Epithelial cell of proximal tubule (primary cell): ENCODE measurements around the gene FXYD1. TPM values are rescaled to one million over a fixed set of nuclear protein-coding genes. Genes with fewer than 3 reads are reported as not detected.
"Not testable (repeated sequence)": the region's sequence is repeated elsewhere in the genome, so short reads cannot be mapped to it uniquely, and the experiment has no call there.

ENCODE experiments used
- DNase-seq: peaks from one replicate; pipeline ENCODE4 v3.0.0-alpha.2; 2011; ENCODE audit warnings: low read depth
- H3K4me3 ChIP-seq: 2 replicates; pipeline ENCODE4 v1.5.1; 2011; ENCODE audit warnings: low read depth, mild to moderate bottlenecking, low read length
- total RNA-seq: library from RNA; depleted of rRNA; stranded (reverse); fragments of >200 nt; gene quantifications from 2 replicates; pipeline ENCODE4 v1.2.3, GENCODE V29; 2015
- TF ChIP-seq, protein P1 (sequence below): conservative IDR thresholded peaks from 2 replicates; pipeline ENCODE4 v1.5.1; 2012; ENCODE audit warnings: low read depth, mild to moderate bottlenecking, low read length

FXYD1 gene
- total RNA-seq, 1 donor from 2014 or later: not detected

DNA sequence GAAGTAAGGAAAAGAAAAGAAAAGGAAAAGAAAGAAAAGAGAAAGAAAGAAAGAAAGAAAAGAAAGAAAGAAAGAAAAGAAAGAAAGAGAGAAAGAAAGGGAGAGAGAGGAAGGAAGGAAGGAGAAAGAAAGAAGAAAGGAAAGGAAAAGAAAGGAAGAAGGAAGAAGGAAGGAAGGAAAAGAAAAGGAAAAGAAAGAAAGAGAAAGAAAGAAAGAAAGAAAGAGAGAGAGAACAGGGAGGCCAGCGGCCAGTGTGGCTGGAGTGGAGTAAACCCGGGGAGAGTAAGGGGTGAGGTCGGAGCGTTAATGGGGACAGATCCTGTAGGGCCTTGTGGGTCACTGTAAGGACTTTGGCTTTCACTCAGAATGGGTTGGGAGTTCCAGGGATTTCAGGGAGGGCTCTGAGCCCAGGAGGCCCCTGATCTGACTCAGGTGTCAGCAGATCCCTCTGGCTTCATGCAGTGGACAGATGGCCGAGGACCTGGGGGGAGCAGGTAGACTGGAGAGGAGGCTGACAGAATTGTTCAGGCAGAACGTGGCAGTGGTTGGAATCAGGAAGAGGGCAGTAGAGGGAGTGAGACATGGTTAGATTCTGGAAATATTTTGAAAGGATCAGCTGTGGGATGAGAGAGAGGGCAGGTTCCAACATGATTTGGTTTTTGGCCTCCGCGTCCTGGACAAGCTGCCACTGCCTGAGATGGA is 42.8 kb upstream of the FXYD1 start:
- DNase-seq: no peak
- TF ChIP-seq, protein P1, sequence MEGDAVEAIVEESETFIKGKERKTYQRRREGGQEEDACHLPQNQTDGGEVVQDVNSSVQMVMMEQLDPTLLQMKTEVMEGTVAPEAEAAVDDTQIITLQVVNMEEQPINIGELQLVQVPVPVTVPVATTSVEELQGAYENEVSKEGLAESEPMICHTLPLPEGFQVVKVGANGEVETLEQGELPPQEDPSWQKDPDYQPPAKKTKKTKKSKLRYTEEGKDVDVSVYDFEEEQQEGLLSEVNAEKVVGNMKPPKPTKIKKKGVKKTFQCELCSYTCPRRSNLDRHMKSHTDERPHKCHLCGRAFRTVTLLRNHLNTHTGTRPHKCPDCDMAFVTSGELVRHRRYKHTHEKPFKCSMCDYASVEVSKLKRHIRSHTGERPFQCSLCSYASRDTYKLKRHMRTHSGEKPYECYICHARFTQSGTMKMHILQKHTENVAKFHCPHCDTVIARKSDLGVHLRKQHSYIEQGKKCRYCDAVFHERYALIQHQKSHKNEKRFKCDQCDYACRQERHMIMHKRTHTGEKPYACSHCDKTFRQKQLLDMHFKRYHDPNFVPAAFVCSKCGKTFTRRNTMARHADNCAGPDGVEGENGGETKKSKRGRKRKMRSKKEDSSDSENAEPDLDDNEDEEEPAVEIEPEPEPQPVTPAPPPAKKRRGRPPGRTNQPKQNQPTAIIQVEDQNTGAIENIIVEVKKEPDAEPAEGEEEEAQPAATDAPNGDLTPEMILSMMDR: no peak
- no peak overlapping the region for H3K4me3 ChIP-seq

DNA sequence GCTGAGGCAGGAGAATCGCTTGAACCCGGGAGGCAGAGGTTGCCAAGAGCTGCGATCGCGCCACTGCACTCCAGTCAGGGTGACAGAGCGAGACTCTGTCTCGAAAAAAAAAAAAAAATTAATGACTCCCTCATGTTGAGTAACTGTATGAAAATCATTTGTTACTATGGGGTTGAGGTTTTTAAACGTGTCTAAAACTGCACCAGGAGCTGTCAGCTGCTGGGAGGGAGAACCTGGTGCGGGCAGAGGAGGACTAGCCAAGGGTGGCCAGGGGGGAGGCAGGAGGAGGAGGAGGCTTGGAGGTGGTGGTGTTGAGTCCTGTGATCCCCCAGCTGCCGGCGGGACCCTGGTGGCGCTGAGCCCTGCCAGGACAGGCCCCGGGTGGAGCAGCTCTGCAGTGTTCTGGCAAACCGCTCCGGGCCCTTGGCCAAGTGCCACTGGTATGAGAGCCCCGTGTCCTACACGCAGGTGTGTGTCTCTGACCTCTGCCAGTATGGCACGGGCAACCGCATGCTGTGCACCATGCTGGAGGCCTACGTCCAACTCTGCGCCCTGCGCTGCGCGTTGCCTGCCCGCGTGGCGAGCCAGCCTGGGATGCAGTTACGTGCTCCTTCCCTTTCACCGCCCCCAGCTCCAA is 40.1 kb upstream of the FXYD1 start:
- H3K4me3 ChIP-seq: no peak overlapping the region
- no peak for DNase-seq
- TF ChIP-seq, protein P1: no peak

DNA sequence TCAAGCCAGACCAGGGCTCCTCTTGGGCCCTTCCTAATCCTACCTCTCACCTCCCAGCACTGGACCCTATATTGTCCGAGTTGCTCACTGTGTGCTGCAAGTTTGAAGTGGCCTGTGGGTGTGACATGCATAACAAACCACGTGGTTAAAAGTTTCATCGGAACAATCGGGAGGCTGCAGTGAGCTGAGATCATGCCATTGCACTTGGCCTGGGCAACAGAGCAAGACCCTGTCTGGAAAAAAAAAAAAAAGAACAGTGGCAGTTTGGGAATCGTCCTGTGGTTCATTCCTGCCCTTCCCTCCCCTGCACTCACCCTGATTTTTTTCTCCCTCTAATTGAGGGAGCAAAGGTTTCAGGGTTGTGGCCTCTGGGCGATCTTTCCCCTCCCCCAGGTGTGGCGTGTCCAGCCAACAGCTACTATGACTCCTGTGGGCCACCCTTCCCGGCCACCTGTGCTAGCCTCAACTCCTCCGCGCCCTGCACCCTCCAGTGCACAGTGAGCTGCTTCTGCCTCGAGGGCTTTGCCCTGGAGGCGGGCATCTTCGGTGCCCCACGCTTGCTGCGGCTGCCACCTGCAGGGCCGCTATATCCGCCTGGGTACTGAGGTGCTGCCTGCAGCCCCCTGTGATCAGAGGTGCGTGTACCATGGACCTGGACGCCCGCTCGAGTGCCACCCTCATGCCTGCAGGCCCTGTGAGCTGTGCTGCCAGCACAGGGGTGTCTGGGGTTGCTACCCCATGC is 39.3 kb upstream of the FXYD1 start:
- no peak for DNase-seq
- no peak overlapping the region for H3K4me3 ChIP-seq
- TF ChIP-seq, protein P1: no peak

DNA sequence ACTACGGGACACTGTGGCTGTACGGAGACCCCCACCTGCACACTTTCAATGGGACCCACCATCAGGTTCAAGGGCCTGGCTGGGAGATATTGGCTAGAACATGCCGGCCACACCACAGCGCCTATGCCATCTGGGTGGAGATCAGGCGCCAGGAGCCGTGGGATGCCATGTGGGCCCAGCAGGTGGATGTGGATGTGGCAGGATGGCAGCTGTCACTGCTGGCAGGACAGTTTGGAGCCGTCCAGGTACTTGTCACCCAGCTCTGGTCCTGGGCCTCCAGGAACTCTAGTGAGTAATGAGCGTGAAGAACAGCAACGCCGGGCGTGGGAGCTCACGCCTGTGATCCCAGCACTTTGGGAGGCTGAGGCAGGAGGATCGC is 38.7 kb upstream of the FXYD1 start:
- H3K4me3 ChIP-seq: no peak overlapping the region
- DNase-seq: no peak
- TF ChIP-seq, protein P1: no peak

DNA sequence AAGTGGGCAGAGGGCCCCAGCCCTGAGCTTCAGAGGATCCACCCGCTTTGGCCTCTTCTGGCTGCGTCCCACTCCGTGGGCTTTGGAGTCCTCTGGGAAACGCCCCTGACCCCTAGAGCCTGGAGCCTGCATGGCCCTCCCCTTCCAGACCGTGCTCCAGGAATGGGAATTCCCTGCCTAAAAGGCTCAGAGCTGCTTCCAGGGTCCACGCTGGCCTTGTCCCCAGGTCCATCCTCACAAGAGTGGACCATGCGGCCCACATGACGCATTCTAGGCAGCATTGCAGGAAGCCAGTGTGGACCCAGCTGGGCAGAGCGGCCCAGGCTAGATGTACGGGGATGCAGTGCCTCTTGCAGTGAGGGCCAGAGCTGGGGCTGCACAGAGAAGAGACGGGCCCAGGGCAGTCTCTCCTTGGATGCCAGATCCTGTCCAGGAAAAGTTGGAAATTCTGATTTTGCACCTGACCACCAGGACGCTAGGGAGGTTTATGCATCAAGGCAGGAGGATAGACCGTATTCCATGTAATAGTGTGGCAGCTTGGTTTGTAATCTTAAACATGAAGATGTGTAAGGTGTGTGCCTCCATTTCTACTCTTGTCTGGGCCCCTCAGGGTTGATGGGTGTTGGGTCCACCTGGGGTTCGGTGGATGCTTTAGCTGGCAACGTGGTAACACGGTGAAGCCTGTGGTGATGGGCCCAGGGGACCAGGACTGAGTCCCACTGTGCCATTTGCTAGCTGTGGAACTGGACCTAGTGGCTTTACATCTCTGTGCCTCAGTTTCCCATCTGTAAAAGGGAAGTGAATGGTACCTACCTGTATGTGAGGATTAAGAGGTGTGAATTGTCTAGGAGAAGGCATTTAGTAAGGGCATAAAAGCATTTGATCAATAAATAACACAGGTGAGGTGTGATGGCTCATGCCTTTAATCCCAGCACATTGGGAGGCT is 37.8 kb upstream of the FXYD1 start:
- H3K4me3 ChIP-seq: no peak overlapping the region
- DNase-seq: no peak
- TF ChIP-seq, protein P1: no peak

DNA sequence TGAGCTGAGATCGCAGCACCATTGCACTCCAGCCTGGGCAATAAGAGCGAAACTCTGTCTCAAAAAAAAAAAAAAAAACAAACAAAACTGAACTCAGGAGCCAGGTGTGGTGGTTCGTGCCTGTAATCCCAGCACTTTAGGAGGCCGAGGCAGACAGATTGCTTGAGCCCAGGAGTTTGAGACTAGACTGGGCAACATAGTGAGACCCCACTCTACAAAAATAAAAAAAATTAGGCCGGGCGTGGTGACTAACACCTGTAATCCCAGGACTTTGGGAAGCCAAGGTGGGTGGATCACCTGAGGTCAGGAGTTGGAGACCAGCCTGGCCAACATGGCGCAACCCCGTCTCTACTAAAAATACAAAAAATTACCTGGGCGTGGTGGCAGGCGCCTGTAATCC is 36.7 kb upstream of the FXYD1 start:
- not testable (repeated sequence) for H3K4me3 ChIP-seq, DNase-seq

DNA sequence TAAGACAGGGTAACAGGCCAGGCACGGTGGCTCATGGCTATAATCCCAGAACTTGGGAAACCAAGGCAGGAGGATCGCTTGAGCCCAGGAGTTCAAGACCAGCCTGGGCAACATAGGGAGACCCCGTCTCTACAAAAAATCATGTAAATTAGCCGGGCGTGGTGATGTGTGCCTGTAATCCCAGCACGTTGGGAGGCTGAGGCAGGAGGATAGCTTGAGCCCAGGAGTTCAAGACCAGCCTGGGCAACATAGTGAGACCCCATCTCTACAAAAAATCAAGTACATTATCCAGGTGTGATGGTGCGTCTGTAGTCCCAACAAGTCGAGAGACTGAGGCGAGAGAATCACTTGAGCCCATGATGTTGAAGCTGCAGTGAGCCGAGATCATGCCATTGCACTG is 35.0 kb upstream of the FXYD1 start:
- H3K4me3 ChIP-seq, DNase-seq: not testable (repeated sequence)
